Activated CD4-positive, alpha-beta T cell treated with anti-CD3 and anti-CD28 coated beads, Interleukin-2, amount 50 U/mL, for 4 hours (primary cell): ENCODE measurements around the gene SNTG2.

ENCODE experiments used
- DNase-seq, 2 experiments: peaks; one replicate each; pipeline ENCODE4 v3.0.0-alpha.2; 2020

Gene SNTG2

DNA sequence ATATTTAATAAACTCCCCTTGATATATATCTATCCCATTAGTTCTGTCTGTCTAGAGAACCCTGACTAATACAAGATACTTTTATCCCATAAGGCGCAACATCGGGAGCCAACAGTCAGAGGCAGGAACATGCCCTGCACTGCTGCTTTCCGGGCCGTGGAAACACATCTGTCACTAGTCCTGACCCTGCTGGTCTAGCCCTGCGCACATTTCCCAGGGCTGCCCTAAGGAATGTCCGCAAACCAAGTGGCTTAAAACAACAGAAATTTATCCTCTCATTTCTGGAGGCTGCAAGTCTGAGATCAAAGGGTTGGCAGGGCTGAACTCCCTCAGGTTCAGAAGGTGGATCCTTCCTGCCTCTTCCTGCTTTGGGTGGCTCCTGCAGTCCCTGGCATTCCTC is 348.4 kb downstream of the SNTG2 start:
- no peak for DNase-seq

DNA sequence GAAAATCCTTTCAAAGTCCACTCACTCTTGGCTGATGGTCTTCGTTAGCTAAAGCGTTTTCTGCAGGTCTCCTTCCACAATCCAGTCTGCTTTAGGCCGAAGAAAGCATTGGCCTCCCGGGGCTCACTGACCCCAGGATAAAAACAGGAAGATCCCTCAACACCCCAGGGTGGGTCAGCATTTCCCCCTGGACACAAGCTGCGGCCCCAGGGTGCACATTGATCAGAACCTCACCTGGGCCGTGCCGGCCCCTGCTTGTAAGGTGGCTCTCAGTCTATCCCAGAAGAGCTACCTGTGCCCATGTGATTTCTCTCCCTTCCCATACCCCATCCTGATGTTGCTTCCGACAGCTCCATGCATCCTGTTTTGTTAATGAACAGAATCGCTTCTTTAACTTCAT is 349.6 kb downstream of the SNTG2 start:
- no peak for DNase-seq

DNA sequence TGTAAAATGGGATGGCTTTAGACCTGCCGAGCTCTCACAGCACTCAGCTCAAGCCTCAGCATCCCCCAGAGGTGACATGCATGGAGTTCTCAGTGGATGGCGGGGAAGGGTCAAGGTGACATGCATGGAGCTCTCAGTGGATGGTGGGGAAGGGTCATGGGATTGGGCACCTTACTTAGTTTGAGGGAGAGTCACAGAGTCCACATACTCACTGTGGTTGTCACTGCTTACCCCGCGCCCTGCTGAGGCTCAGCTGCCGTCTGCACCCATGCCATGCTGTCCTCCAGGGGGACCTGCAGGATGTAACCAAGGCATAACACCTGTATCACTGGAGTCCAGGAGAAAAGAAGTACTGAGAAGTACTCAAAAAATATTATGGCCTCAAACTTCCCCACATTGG is 350.4 kb downstream of the SNTG2 start:
- no peak for DNase-seq

DNA sequence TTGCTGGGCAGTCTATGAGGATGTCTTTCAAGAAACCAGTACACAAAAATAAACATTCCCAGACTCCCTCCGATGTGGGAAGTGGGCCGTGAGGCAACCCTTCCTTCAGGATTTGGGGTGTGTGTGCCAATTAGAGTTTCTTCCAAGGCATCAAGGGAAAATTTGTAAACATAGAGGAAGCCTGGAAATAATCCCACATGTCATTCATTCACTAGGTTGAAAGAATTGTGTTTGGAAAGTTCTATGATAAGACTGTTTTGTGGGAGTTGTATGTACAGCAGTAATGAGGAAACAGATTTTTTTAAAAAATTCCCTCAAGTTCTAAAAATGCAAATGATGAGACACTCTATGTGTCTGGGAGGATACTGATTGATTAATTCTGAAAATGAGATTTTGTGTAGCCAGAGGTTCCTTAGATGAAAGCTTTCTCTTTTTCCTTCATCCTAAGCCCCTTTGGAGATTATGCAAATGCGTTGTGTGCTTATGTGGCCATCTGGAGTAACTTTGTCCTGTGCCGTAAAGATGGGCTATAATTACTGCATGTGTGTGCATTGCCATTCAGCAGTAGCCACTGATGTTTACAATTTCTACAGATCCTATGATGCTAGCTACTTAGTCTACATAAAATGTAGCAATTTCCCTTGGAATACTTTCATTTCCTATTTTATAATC is 354.8 kb downstream of the SNTG2 start:
- DNase-seq: no peak

DNA sequence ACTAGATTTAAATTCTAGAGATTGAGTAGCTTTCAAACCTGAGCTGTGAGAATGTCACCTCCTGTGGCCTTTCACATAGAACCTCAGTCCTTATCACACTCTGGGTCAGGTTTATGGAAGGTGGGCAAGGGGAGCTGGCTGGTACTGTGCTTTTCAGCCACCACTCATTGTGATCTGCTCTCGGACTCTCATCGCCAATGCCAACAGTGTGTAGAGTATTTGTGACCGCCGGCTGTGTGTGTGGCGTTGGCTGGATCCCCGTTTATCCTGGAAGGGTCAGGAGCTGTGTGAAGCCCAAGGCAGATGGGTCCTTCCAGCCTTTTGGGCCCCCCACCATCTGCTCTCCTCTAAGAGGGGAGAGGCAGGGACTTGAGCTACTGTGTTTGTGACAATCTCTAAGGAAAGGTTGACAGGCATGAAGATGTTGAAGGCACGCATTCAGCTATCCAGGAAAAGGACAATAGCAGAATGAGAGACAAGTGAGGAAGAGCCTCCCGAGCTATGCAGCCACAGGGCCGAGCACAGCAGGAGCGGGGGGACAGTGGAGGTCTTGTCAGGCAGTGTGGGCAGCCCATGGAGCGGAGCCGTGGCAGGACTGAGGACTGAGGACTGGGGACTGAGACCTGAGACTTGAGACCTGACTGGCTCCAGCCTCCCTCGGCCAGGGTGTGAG is 355.5 kb downstream of the SNTG2 start:
- no peak for DNase-seq

DNA sequence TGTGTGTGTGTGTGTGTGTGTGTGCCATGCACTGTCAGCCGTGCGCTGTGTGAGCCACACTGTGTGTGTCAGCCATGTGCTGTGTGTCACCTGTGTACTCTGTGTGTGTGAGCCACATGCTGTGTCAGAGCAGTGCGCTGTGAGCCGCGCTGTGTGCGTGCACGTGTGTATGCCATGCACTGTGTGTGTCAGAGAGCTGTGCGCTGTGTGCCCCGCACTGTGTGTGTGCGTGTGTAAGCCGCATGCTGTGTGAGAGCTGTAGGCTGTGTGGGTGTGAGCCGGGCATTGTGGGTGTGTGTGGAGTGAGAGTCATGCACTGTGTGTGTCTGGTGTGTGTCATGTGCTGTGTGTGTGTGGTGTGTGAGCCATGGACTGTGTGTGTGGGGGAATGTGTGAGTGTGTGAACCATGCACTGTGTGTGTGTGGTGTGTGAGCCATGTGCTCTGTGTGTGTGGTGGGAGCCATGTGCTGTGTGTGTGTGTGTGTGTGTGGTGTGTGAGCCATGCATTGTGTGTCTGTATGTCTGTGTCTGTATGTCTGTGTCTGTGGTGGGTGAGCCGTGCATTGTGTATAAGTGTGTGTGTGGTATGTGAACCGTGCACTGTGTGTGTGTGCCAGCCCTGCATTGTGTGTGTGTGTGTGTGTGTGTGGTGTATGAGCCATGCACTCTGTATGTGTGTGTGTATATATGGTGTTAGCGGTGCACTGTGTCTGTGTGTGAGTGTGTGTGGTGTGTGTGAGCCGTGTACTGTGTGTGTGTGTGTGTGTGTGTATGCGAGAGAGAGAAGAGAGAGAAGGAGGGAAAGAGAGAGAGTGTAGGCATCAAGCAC is 356.3 kb downstream of the SNTG2 start:
- DNase-seq: no peak

DNA sequence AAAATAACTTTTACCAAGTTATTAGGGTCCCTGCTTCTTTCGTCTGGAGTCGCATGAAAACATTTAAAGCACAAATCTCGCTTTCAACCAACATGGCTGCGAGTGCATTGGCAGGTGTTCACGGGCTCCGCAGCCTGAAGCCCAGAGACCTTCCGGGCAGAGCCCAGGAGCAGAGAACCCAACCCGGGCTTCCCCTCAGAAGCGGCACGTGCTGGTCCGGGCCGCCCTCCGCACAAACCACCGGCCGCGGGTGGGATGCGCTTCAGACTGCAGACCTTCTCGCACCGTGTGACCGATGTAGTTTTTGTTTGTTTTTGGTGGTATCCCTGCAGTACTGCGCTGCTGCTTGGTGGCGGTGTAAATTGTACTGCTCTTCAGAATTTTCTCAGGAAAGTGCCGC is 357.0 kb downstream of the SNTG2 start:
- DNase-seq: no peak

DNA sequence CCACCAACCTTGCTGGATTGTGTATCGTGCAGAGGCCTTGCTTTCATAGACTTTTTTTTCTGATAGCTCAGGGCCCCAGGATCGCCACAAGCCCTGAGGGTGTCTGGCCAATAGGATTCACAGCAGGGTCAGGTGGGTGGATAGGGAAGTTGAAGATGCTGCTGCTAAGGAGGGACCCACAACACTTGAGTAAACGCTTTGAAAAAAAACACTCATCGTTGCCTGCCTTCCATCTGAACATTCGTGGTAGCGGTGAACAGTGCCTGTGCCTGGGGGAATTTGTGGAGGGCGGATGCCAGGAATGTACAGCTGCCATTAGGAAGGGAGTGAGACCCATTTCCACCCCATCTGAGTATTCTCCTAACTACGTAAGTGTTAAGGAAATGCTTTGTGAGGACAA is 358.0 kb downstream of the SNTG2 start:
- no peak for DNase-seq

DNA sequence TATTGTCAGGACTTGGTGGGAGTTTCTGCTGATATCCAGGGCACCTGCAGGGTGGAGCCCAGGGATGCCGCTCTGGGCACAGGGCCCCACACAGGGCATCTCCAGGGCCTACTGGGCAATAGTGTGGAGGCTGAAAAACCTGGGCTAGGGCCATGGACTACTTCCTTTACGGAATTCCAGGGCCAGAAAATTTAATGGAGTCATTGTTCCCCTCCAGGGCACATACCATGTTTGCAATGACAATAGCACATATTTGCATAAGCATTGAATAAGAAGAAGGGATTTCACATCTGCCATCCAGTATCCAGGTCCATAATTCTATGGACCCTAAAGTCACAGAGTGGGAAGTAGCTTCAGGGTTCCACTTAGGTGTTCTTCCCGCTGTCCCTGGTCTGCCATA is 358.9 kb downstream of the SNTG2 start:
- no peak for DNase-seq

DNA sequence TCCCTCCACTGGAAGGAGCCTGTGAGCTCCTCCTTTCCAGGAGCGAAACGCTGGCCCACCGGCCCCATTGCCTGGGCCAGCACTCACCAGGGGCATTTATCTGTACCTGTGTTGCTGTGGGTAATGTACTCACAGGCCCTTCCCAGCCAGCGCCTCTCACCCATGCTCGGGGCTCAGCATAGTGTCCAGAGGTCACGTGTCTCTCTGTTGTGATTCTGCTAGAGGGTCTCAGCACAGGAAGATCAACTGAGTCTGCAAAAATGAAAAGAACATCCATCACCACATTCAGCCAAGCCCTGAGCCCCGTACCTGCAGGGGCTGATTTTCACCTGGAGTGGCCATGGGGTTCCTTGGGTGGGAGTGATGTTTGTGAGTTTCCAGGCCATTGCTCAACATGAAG is 359.6 kb downstream of the SNTG2 start:
- DNase-seq: no peak

DNA sequence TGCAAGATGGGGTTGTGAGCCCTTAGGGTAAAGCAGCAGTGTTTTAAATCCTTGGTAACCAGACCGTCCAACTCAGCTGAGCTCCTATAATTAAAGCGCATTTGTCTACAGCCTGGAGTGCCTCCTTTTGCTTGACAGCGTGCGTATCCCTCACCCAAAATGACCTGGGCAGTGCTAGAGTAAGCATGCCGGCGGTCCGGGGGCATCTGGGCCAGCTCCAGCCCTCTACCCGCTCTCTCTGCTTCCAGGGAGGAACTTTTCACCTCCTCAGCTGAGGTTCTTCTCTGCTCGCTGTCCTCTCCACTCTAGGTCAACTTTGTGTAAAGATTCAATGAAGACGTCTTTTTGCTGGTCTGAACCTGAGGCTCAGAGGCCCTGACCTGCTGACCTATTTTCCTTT is 360.2 kb downstream of the SNTG2 start:
- no peak for DNase-seq

DNA sequence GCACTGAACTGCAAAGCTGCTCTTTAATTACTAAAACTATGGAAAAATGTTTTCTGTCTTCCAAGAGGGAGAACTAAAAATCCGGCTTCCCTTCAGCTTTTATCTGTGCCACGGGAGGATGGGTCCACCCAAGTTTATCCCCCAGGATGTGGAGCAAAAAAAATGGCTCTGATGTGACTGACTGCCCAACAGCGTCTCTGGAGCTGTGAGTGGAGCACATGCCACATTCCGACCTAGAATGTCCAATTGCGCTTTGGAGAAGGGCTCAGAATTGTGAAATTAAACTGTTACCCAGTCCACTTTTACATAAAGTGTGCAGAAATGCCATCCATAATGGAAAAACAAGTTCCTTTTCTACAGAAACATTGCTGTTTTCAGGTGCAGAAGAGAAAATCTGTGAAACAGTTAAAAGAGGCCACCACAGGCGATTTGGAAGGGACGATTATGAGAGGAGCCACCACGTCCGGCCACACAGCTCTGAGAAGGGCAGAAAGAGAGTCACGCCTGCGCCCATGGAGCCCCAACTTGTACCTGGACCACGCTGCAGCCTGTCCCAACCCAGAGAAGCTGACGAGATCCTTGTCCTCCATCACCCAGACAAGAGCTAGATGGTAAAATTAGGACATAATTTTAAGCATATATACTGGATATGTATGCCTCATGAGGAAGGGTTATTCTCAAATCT is 362.7 kb downstream of the SNTG2 start:
- DNase-seq: no peak

DNA sequence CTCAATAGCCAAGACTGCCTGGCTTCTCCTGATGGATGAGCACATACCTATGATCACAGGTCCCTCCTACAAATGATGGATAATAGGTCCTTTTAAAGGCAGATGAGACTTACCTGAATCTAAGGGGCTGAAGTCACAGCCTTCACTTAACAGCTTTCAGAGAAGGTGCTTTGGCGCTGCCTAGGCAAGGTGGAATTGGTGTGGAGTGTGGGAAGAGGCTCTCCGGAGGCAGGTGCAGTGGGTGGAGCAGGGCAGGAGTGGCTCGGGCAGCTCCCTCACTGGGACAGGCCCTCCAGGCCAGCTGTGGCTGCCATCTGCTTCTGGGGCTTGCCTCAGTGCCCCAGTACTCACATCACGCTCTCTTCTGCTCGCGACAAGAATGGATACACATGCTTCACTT is 363.6 kb downstream of the SNTG2 start:
- no peak for DNase-seq

DNA sequence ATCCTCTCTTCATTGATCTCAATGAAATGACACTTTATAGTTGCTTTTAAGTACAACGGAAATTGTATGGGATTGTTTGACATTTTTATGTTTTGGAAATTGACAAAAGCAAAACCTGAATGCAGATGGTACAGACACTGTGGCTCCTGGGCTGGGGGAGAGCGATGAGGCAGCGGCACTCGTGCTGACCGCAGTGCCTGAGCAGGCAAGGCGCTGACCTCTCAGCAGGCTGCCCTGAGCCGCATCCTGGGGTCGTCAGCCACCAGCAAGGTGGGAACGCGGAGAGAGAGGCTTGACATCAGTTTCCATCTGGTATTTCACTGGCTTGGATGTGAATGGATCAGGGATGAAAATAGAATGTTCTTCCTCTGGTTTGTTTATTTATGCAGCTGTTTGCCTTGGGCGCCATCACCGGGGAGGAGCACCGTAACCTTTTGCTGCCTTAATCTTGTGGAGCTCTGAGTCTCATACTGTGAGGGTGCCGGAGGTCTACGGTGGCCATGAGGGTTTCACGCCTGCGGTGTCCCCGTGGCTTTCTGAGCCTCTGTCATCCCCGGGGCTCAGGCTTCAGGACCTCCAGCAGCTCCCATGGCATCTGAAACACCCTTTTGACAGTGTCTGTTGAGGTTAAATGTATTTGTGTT is 367.8 kb downstream of the SNTG2 start:
- no peak for DNase-seq

DNA sequence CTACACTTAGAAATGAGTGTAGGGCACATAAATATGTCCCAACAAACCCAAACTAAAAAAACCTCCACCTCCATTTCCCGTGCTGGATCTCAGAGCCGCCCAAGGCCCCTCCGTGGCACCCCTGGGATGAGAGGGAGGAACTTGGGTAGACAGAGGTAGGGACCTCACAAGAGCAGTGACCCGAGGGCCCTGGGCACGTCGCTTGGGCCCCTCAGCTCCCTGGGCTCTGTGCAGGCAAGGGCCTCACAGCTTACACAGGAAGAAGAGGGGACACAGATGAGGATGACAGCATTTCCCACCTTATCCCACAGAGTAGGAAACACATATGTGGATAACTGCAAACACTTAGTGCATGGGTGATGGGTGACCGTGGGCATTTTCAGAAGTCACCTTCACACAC is 368.7 kb downstream of the SNTG2 start:
- no peak for DNase-seq

DNA sequence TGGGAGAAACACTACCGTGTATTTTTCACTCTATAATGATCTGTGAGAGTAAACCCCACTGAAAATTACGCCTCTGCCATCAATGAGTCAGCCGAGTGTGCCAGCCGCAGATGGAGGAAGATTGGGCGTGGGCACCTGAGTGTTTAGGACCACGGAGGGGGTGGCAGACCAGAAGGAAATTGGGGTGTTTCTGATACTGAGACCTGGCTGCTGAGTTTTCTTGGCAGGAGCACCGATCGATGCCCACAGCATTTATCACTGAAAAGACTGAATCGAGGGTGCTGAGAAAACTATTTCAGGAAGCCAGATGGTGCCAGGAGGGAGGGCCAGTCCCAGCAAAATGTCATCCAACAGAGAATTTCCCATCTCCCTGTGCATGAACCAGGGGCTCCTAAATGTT is 370.7 kb downstream of the SNTG2 start:
- no peak for DNase-seq

DNA sequence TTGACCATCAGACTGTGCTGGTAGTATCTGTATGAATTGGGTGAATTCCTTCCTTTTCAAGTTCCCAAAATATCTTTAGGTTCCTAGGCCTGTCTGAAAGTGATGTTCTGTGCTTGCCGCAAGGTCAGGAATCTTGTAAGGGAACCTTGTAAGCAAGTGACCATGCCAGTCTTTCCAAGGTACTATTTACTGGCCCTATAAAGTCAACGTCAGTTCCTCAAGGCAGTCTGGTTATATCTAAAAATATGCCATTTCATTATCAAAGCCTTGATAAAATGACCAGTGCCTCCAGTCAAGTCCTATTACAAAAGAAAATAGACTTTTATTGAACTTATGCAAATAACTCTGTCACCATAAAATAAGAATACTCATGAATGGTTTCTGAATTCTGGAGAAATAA is 374.2 kb downstream of the SNTG2 start:
- DNase-seq: no peak

DNA sequence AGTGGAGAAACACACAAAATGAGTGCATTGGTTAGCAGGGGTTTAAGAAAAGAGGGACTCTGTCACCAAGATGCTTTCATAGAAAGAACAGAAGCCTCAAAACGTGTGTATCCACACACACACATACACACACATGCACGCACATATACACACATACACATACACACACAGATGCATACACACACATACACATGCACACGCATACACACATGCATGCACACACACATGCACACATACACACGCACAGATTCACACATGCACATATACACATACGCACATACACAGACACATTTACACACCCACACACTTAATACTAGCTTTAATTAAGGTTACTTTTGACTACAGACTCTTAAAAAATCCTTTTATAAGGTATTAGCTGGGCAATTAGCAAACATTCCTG is 378.0 kb downstream of the SNTG2 start:
- DNase-seq: no peak

DNA sequence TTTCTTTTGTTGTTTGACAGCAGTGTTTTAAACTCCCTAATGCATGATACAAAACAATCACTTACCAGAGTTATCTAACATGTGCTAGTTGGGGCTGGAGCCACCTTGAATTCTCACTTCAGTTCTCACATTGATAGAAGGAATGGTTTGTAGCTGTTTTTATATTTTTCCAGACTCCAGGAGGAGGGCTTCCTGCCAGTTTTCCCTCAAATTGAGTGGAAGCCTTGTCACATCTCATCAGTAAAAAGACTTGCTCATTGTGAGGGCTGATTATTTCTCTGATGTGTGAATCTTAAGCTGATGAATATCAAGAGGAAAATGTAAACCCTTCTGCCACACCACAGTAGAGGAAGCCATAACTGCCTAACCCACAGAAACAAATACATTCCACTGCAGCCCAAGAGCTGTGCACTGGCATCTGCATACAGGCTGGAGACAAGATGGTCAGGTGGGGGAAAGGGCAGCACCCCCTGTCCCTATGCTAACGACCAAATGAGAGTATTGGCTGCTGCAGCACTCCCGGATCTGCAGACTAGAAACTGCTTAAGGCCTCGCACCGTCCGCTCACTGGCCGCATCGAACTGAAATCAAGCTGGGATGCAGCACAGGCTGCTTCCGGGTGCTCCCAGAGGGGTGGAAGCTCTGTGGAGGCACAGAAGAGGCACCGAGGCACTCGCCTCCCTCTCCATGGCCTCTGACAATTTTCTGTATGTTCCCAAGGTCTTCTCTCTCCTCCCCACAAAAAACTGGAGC is 388.9 kb downstream of the SNTG2 start:
- DNase-seq: no peak

DNA sequence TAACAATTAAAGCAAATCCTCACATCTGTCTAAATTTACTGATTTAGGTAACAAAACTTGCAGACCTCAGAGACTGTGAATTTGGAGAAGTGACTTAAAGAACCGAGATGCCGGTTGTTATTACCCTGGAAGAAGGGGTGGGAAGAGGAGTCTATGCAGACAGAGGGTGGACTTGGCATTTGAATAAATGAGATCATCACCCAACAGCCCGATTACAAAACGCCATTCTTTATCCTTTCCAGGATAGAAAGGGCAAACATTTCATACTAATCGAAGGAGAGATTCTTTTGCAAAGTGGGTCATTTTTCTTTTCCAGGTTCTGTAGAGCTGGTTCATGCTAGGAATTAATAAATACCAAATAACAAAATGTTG is 389.5 kb downstream of the SNTG2 start:
- no peak for DNase-seq

DNA sequence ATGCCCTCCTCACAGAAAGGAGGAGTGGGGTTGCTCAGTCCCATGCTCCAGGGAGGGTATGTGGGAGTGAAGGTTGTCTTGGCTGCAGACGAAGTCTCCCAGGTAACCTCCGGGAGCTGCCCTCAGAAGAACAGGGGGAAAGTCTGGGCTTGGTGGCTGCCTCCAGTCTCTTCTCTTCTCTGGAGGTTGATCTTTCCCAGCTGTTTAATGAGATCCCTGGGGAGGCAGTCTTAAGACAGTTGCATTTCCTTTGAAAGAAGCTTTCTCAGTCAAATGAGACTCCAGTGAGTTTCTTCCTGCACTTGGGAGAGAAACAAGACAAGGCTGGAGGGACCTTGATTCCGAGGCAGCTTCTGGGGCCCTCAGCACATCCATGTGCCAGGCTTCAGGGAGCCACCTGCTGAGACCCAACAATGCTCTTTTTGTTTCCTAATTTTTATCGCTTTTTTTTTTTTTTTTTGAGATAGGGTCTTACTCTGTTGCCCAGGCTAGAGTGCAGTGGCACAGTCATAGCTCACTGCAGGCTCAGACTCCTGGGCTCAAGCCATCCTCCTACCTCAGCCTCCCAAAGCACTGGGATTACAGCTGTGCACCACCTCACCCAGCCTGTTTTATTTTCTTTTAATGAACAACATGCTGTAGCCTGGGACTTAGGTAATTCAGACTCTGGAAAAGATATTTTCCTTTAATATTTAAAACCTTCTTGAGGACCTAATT is 390.9 kb downstream of the SNTG2 start:
- no peak for DNase-seq

DNA sequence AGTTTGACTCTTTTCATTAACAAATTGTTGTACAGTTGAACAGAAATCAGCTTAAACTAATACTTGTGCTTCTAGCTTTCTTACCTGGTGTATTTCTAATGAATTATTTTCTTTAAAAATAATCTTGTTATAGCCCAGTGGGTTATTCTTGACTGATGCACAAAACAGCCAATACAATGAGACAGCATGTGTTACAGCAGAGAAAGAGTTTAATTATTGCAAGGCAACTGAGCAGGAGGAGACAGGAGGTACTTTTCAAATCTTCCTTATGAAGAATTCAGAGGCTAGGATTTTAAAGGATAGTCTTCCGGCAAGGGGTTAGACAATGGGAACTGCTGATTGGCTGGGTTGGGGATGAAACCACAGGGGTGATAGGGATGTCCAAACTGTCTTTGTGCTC is 398.1 kb downstream of the SNTG2 start:
- no peak for DNase-seq
